ENCODE measurements around the gene ASB10.

DNA sequence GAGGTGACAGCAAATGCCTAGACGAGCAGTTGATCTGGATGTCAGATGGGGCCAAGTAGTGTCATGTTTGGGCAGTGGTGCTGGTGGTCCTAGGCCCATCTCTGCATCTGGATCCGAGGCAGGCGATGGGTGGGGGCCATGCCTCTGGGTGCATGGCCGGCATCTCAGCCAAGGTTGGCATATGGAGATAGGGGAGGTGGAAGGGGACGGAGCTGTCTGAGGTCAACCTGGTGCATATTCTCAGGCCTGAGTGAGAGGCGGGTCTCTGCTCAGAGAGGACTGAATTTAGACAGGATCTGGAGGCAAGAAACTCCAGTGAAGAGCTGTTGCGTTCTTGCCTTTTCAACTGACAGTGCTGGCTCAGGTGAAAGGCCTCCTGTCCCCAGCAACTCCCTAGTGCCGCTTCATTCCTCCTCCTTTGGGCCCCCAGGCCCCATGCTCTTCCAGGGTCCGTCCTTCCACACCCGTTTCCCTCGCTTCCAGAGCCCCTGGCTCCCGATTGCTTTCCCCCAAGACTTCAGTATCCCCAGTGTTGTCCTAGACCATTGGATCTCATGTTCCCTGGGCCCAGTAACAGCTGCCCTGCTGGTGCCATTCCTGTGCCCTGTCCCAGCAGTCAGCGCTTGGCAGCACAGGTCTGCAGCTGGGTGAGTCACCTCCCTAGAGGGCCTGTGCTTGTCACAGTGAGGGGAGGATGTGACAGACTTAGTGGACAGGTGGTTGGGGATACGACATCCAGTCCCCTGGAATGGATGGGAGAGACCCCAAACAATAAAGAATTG is 52.1 kb downstream of the ASB10 start:
- TF ChIP-seq, protein P1, sequence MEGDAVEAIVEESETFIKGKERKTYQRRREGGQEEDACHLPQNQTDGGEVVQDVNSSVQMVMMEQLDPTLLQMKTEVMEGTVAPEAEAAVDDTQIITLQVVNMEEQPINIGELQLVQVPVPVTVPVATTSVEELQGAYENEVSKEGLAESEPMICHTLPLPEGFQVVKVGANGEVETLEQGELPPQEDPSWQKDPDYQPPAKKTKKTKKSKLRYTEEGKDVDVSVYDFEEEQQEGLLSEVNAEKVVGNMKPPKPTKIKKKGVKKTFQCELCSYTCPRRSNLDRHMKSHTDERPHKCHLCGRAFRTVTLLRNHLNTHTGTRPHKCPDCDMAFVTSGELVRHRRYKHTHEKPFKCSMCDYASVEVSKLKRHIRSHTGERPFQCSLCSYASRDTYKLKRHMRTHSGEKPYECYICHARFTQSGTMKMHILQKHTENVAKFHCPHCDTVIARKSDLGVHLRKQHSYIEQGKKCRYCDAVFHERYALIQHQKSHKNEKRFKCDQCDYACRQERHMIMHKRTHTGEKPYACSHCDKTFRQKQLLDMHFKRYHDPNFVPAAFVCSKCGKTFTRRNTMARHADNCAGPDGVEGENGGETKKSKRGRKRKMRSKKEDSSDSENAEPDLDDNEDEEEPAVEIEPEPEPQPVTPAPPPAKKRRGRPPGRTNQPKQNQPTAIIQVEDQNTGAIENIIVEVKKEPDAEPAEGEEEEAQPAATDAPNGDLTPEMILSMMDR (IDR thresholded peaks at IDR 0.05; ENCODE audit: insufficient read depth, low read length, poor library complexity, severe bottlenecking): no peak
- no peak for TF ChIP-seq EZH2phosphoT487 (conservative IDR thresholded peaks at IDR 0.05; ENCODE audit: low read length)

Data from SU-DHL-6 (cell line).